ENCODE measurements around the gene TMEM269.

- TF ChIP-seq EZH2 (IDR thresholded peaks at IDR 0.05; ENCODE audit: borderline replicate concordance, low read length) (no peak), CTCF (IDR thresholded peaks at IDR 0.05; ENCODE audit: low read length) (no peak)
These were observed 21.4 kb downstream of the TMEM269 start for GRCh38 chr1:42806171-42806570.
